K562 (cell line): ENCODE data around the gene P2RX3. TPM values are rescaled to one million over a fixed set of nuclear protein-coding genes. Genes with fewer than 3 reads are reported as not detected.

Source experiments
- ATAC-seq: fragments of 200-7000 bp; cut with Tn5 transposase; 3 replicates; pipeline ENCODE4 v1.9.1; 2020; ENCODE audit warnings: moderate library complexity
- BruUV-seq: library from RNA; stranded (reverse); fragments of 400-500 nt; replicated peaks from 2 replicates; lab custom pipeline; 2021; lab: Mats Ljungman, UMichigan
- CTCF ChIA-PET: fragments of 300-600 bp; formaldehyde crosslinking; extraction: SDS; loops from one replicate; lab custom pipeline; 2021; ENCODE audit warnings: low intra/inter-chr PET ratio; lab: Yijun Ruan, JAX
- POLR2A ChIA-PET: fragments of 300-600, 350-650 bp; sonication (Branson Sonifier 250); formaldehyde crosslinking; extraction: SDS; loops from one replicate; lab custom pipeline; 2021; ENCODE audit warnings: antibody characterized with exemption, inconsistent platforms; lab: Yijun Ruan, JAX
- DNase-seq, 4 experiments: peaks; one replicate each; pipeline versions ENCODE4 v3.0.0 to v3.0.0-alpha.2; 2011 to 2018; ENCODE audit warnings: low spot score in 3 of 4, mixed read lengths in 3 of 4; ENCODE audit errors: extremely low read depth in 1 of 4
- FAIRE-seq: peaks from 2 replicates; lab custom pipeline; 2011; peaks lifted over from hg19 to GRCh38; lab: Jason Lieb, UNC
- H2AFZ ChIP-seq: 2 replicates; pipeline ENCODE4 v1.6.0; 2011; ENCODE audit warnings: low read depth, low read length, control low read depth, inconsistent platforms
- H3K27ac ChIP-seq: fragments of 200-600 bp; 3 replicates; pipeline ENCODE4 v1.8.0; 2011; ENCODE audit warnings: low read depth, mild to moderate bottlenecking, control low read depth, inconsistent platforms, low read length, moderate library complexity, mixed read lengths; ENCODE audit errors: extremely low read depth
- H3K27me3 ChIP-seq, 2 experiments: fragments of 300-600 bp in 1 of 2; 2 replicates in 1 of 2; 3 replicates in 1 of 2; pipeline versions ENCODE4 v1.6.0 to v1.8.0; 2011; ENCODE audit warnings: inconsistent platforms in 2 of 2, low read length in 2 of 2, mild to moderate bottlenecking in 1 of 2, mixed read lengths in 1 of 2, moderate library complexity in 1 of 2; ENCODE audit not compliant: control insufficient read depth in 2 of 2, insufficient read depth in 2 of 2
- H3K36me3 ChIP-seq: fragments of 300-600 bp; 3 replicates; pipeline ENCODE4 v1.8.0; 2011; ENCODE audit warnings: mild to moderate bottlenecking, low read length, inconsistent platforms; ENCODE audit not compliant: control insufficient read depth, insufficient read depth
- H3K4me1 ChIP-seq, 2 experiments: fragments of 200-600 bp in 1 of 2; replicated peaks in 1 of 2; 2 replicates in 1 of 2; 3 replicates in 1 of 2; pipeline versions ENCODE4 v1.5.1 to v1.8.0; 2011; ENCODE audit warnings: inconsistent platforms in 2 of 2, low read length in 2 of 2, mild to moderate bottlenecking in 1 of 2, mixed read lengths in 1 of 2, moderate library complexity in 1 of 2; ENCODE audit not compliant: control insufficient read depth in 2 of 2, insufficient read depth in 2 of 2
- H3K4me2 ChIP-seq: 2 replicates; pipeline ENCODE4 v1.6.1; 2011; ENCODE audit warnings: low read length, control low read depth, inconsistent platforms, mixed read lengths; ENCODE audit not compliant: insufficient read depth
- H3K4me3 ChIP-seq: fragments of 200-600 bp; sonication (generic), shearing (Covaris generic); 2 replicates; pipeline ENCODE4 v1.5.1; 2016; ENCODE audit warnings: control low read depth, inconsistent platforms
- H3K79me2 ChIP-seq: fragments of 200-600 bp; 3 replicates; pipeline ENCODE4 v1.8.0; 2011; ENCODE audit warnings: low read length, inconsistent platforms; ENCODE audit not compliant: control insufficient read depth, insufficient read depth
- H3K9ac ChIP-seq, 2 experiments: 2 replicates each; pipeline versions ENCODE4 v1.6.0 to v1.6.1; 2011; ENCODE audit warnings: low read depth in 2 of 2, low read length in 2 of 2, control low read depth in 1 of 2, inconsistent platforms in 1 of 2, mild to moderate bottlenecking in 1 of 2, mixed read lengths in 1 of 2; ENCODE audit not compliant: insufficient read depth in 1 of 2
- H3K9me1 ChIP-seq: one replicate; pipeline ENCODE4 v1.6.0; 2011; ENCODE audit warnings: inconsistent platforms, mild to moderate bottlenecking, low read length, moderate library complexity; ENCODE audit not compliant: control insufficient read depth, insufficient read depth
- H3K9me3 ChIP-seq: replicated peaks from 2 replicates; pipeline ENCODE4 v1.5.1; 2011; ENCODE audit warnings: low read depth, low read length, inconsistent platforms; ENCODE audit not compliant: control insufficient read depth, insufficient read depth
- H4K20me1 ChIP-seq: replicated peaks from 2 replicates; pipeline ENCODE4 v1.6.1; 2011; ENCODE audit warnings: low read length, inconsistent platforms, mixed read lengths; ENCODE audit not compliant: control insufficient read depth, insufficient read depth
- CHCHD3 ChIP-seq: fragments of 250-450 bp; sonication (Bioruptor Pico); IDR thresholded peaks from 2 replicates; pipeline ENCODE4 v2.1.2; 2022; ENCODE audit warnings: mild to moderate bottlenecking
- EZH2 ChIP-seq: IDR thresholded peaks from 2 replicates; pipeline ENCODE4 v1.6.1; 2012; ENCODE audit warnings: low read depth, mild to moderate bottlenecking, inconsistent platforms, low read length, borderline replicate concordance
- HNRNPL ChIP-seq: fragments of 200-400 bp; formaldehyde crosslinking; IDR thresholded peaks from 2 replicates; pipeline ENCODE4 v1.6.1; 2017; ENCODE audit warnings: low read depth, mild to moderate bottlenecking, low read length
- MAFG ChIP-seq: fragments of 450-650 bp; conservative IDR thresholded peaks from 2 replicates; pipeline ENCODE4 v1.6.1; 2016; ENCODE audit warnings: missing genetic modification characterization, missing compliant biosample characterization
- MLX ChIP-seq, 2 experiments: fragments of 450-650 bp in 1 of 2; sonication (generic) in 1 of 2; formaldehyde crosslinking; conservative IDR thresholded peaks; 2 replicates each; pipeline versions ENCODE4 v1.4.0 to v1.8.1; 2020 to 2022; ENCODE audit warnings: mild to moderate bottlenecking in 1 of 2, missing genetic modification reagents in 1 of 2
- MTA3 ChIP-seq: fragments of 450-650 bp; formaldehyde crosslinking; IDR thresholded peaks from 2 replicates; pipeline ENCODE4 v1.6.1; 2017; ENCODE audit warnings: mild to moderate bottlenecking, borderline replicate concordance
- MYC ChIP-seq, 2 experiments: fragments of 250-450 bp in 1 of 2; sonication (Bioruptor Pico) in 1 of 2; IDR thresholded peaks; 2 replicates each; pipeline versions ENCODE4 v1.5.1 to v1.6.1; 2012 to 2021; ENCODE audit warnings: low read depth in 2 of 2, borderline replicate concordance in 1 of 2, improper control_type of control experiment in 1 of 2, low read length in 1 of 2, mild to moderate bottlenecking in 1 of 2, moderate library complexity in 1 of 2
- STAT5B ChIP-seq: fragments of 250-450 bp; sonication (Bioruptor Pico); IDR thresholded peaks from 2 replicates; pipeline ENCODE4 v1.8.0; 2021; ENCODE audit warnings: mild to moderate bottlenecking, inconsistent platforms
- TSC22D4 ChIP-seq: fragments of 450-650 bp; IDR thresholded peaks from 2 replicates; pipeline ENCODE4 v1.6.1; 2016; ENCODE audit warnings: missing genetic modification characterization, missing biosample characterization, control low read depth
- ZNF407 ChIP-seq: fragments of 450-650 bp; IDR thresholded peaks from 2 replicates; pipeline ENCODE4 v1.6.1; 2016; ENCODE audit warnings: low read depth
- ZNF76 ChIP-seq: fragments of 250-450 bp; sonication (Bioruptor Pico); IDR thresholded peaks from 2 replicates; pipeline ENCODE4 v1.4.0; 2020; ENCODE audit warnings: mild to moderate bottlenecking, moderate library complexity, borderline replicate concordance
- WGBS: fragments of 100-300 bp; shearing (Covaris generic); methylation state at CpG from one replicate; pipeline ENCODE4 v1.1.6; 2016; ENCODE audit warnings: low coverage, mixed read lengths; ENCODE audit not compliant: insufficient coverage; ENCODE audit errors: missing lambda C conversion rate; 5-methylcytosine and 5-hydroxymethylcytosine counted together
- in situ Hi-C: fragments of 300-500 bp; cut with MboI; formaldehyde crosslinking; loops from 4 replicates; pipeline ENCODE4 v1.15.0; 2018; ENCODE audit warnings: inconsistent platforms, mixed read lengths
- intact Hi-C: fragments of 100-400 bp; cut with micrococcal nuclease; formaldehyde crosslinking; loops from 2 replicates; pipeline ENCODE4 v1.14.2; 2022
- polyA plus RNA-seq, 8 experiments: library from polyadenylated mRNA; depleted of rRNA in 4 of 8; stranded (reverse) in 5 of 8; unstranded in 3 of 8; fragments of >200 nt; fragmentation: Nextera tagmentation in 2 of 8; fragmentation: Illumina TruSeq in 1 of 8; extraction: Ambion mirVana in 2 of 8; extraction: Trizol in 1 of 8; gene quantifications; 2 replicates each; pipeline versions ENCODE4 v1.2.1 to v1.2.3, GENCODE V29; 2011 to 2014; ENCODE audit warnings: inconsistent platforms in 1 of 8, missing spikeins in 1 of 8
- total RNA-seq, 7 experiments: library from RNA; depleted of rRNA in 6 of 7; stranded (reverse); fragments of >200 nt in 6 of 7; fragmentation: Illumina TruSeq in 2 of 7; extraction: Trizol in 2 of 7; gene quantifications; 2 replicates each; pipeline versions ENCODE4 v1.2.1 to v1.2.3, GENCODE V29; 2011 to 2021; ENCODE audit warnings: low replicate concordance in 1 of 7

P2RX3 gene
- total and polyA plus RNA-seq, 9 of the 15 experiments (the other 6 are each of a cell fraction or from before 2014, with no cell fraction given) = not detected

GRCh38 chr11:57345555-57346211 is 7.5 kb downstream of the P2RX3 start (continued):
- TF ChIP-seq HNRNPL (no peak), MTA3 (no peak), CHCHD3 (no peak)

- Histone ChIP-seq H3K36me3 (no peaks in the 10 kb centered on the region), H3K4me2 (no peak overlapping the region), H4K20me1 (no peaks in the 10 kb centered on the region), H3K9ac (peak overlapping the region in 1 of 2 experiments; percentile 19; a peak in 1 of 4 replicates), H3K4me3 (no peak overlapping the region), H3K9me1 (no peaks in the 10 kb centered on the region), H3K4me1 (peaks cover 6 to 16% of the 10 kb centered on the region in 2 experiments; a peak in 4 of 5 replicates), H2AFZ (no peak overlapping the region), H3K27ac (no peak overlapping the region), H3K79me2 (no peaks in the 10 kb centered on the region), H3K27me3 (no peaks in the 10 kb centered on the region), H3K9me3 (0 out of 2 replicates have a peak, but pooled peaks cover 4% of the 10 kb centered on the region)
- no TSS peak for BruUV-seq
- DNase-seq (no peak), ATAC-seq (no peak), FAIRE-seq (no peak)
- ChIA-PET POLR2A (interaction anchor here (0.6 to 1.4 kb wide), 2 partner anchors 85 to 357 kb away, joined by 3 to 4 read pairs; no protein-coding TSS in a partner anchor), CTCF (interaction anchor here (0.6 kb wide), 1 partner anchor 293 kb away, joined by 3 read pairs; no protein-coding TSS in a partner anchor)
- in situ Hi-C loops = loop anchor here (10.0 kb wide), 2 partner anchors 177 to 1167 kb away; no protein-coding TSS in a partner anchor
- 58% methylated on average over 9 of the region's 9 CpGs for WGBS
- intact Hi-C loops = loop anchor here (5.0 to 10.0 kb wide), 2 partner anchors 447 to 1165 kb away; no protein-coding TSS in a partner anchor
- TF ChIP-seq MLX (CRISPR knock-in tag; conservative IDR thresholded peaks at IDR 0.05) = no peak
- TF ChIP-seq MAFG = no peak
- TF ChIP-seq STAT5B (CRISPR knock-in tag) = no peak
- no peak for TF ChIP-seq TSC22D4 (tag)
- TF ChIP-seq MYC (IDR thresholded peaks at IDR 0.05; ENCODE audit: low read depth, low read length) = no peak
- no peak for TF ChIP-seq MYC (CRISPR knock-in tag; IDR thresholded peaks at IDR 0.05; ENCODE audit: borderline replicate concordance, low read depth)
- no peak for TF ChIP-seq ZNF76 (CRISPR knock-in tag)
- TF ChIP-seq EZH2 = no peak
- TF ChIP-seq ZNF407 = no peak
Measured at GRCh38 chr11:57347336-57347735, 9.2 kb downstream of the P2RX3 start.
